HG02642 (cell line): ENCODE measurements around the gene IL15RA.
"Not testable (repeated sequence)": the region's sequence is repeated elsewhere in the genome, so short reads cannot be mapped to it uniquely, and the experiment has no call there.

ENCODE experiments used
- ATAC-seq: cut with Tn5 transposase; IDR thresholded peaks from one replicate; pipeline ENCODE4 v1.9.1; 2021; ENCODE audit warnings: mild to moderate bottlenecking; ENCODE audit not compliant: unreplicated experiment, poor library complexity

Gene IL15RA

DNA sequence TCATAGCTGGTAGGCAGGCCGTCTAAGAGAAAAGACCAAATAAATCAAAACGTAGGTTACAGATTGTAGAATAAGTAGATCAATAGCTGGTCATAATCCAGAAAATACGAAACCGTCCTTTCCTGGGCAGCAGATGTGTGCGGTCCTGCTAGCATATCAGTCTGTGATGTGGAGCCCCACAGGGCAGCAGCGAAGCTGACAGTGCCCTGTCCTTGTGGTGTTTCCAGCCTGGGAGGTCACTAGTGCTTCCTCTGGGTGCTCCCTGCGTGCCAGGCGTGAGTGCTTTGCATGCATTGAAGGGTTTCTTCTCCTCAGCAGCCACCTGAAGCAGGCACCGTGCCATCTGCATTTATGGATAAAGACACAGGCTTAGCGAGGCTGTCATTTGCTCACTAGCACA, 41.7 kb downstream of the IL15RA start:
- no peak for ATAC-seq

- ATAC-seq: no peak
Observed at GRCh38 chr10:5933909-5934546, 43.3 kb downstream of the IL15RA start.

DNA sequence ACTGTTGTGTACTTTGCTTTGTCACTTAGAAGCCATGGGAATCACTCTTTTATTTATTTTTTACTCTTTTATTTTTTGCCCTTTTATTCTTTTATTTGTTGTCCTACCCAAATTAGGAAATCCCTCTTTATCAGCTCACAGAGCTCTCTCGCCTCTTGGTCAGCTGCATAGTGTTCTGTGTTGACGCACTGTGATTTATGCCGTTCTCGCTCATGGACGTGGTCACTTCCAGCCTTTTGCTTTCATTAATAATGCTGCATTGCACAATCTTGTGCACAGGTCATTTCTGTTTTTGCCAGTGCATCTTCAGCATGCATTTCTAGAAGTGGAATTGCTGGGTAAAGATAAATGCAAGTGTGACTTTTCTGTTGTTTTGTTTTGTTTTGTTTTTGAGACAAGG, 45.0 kb downstream of the IL15RA start:
- ATAC-seq: no peak

GRCh38 chr10:5930272-5930671, 47.1 kb downstream of the IL15RA start:
- ATAC-seq: no peak

GRCh38 chr10:5929442-5929841, 47.9 kb downstream of the IL15RA start:
- ATAC-seq: no peak

DNA sequence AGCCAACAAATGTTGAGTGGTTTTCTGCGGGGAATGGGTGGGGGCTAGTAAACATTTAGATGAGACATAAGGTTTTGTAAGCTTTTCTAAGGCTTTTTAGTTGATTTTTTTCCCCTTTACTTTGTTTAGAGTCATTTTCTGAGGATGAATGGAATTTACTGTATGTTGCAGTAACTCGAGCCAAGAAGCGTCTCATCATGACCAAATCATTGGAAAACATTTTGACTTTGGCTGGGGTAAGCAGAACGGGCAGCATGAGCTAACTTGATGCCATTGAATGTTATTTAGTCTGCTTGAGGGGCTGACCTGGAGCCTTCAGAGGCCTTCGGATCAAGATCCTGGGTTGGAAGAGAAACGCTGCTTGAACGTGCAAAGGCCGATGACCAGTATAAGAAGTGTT, 50.0 kb downstream of the IL15RA start:
- ATAC-seq: no peak

DNA sequence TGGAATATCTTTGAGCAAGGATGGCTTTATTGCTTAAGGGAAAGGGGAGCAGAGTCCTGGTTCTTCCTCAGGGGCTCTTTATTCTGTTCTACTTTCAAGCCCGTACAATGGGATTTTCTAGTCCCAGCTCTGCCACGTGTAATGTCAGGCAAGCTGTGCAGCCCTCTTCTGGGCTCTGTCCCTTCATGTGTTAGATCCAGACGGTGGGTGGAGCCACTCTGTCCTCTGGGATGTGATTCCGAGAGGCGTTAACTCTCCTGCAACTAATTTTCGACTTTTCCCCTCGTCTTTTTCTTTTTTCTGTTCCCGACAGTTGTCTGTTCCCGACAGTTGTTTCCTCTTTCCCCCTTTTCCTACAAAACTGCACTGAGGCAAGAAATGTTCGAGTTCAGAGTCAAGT, 52.5 kb downstream of the IL15RA start:
- no peak for ATAC-seq

- ATAC-seq: no peak
Observed at GRCh38 chr10:5921746-5922145, 55.6 kb downstream of the IL15RA start.

DNA sequence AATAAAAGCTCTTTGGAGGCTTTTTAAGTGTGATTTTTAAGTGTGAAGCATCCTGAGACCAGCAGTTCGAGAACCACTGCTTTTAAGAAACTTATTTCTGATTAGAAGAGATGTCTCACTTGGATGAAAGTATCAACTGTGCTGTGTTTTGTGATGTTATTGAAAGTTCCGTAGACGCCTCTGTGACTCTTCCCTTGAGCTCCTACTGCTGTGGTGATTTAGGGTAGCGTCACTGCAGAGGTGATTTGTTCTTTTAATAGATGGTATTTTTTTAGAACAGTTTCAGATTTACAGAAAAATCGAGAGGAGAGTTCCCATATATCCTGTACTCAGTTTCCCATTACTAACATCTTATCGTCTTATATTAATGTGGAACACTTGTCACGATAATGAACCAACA, 57.8 kb downstream of the IL15RA start:
- ATAC-seq: no peak

- ATAC-seq: no peak
Observed at GRCh38 chr10:5918763-5919162, 58.6 kb downstream of the IL15RA start.

DNA sequence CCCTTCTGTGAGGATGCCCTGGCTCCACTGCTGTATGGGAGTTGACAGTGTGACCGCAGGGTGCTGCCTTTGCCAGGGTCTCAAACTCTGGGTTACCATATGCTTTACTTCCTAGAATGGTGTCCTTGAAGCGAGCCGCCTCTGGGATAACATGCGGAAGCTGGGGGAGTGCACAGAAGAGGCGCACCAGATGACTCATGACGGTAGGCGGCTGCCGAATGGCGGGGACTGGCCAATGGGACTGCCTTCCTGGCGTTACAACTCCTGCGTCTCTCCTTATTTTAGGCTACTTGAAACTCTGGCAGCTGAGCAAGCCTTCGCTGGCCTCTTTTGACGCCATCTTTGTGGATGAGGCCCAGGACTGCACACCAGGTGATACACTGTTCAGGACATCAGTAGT, 60.0 kb downstream of the IL15RA start:
- ATAC-seq: no peak

DNA sequence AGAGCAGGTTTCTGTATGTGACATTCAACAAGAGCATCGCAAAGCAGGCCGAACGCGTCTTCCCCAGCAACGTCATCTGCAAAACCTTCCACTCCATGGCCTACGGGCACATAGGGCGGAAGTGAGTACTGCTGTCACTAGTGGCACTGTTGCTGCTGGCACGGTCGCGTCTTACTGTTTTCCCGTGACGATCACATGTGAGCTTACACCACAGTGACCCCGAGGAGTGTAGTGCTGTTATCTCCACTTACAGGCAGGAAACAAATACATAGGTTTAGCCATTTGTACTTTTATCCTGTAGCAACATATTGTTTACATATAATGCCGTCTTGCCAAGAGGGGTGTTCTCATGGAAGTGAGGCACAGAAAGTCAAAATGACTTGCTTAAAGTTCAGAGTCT, 61.9 kb downstream of the IL15RA start:
- no peak for ATAC-seq

DNA sequence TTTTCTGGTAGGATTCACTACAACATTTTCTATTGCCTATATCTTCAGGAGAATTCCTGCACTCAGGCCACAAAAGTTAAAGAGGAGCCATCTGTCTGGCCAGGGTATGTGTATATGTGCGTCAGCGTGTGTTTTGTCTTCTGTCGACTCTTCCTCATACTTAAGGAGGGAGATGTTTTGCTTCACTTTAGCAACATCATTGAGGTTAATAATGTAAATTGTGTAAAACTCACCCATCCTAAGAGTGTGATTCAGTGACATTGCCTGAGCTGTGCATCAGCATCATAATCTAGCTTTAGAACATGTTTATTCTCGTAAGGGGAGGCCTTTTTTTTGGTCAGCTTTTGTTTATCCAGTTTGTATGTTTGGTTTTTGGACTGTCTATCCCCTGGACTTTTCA, 63.6 kb downstream of the IL15RA start:
- ATAC-seq: no peak

DNA sequence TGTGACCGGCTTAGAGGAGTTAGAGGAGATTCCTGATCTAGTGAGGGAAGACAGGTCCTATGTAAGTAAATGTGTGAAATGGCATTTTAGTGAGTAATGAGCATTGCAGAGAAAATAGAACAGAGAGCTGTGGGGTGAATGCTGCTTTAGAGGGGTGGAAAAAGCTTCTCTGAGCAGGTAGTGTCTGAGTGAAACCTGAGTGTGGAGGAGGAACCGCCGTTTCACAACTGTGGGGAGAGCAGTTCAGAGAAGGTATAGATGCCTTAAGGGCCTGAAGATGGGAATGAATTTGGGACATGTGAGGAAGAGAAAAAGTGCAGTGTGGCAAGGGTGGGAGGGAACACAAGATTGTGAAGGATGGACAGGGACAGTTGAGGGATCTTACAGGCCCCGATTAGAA, 65.7 kb downstream of the IL15RA start:
- no peak for ATAC-seq

GRCh38 chr10:5910323-5911100, 66.8 kb downstream of the IL15RA start:
- ATAC-seq: no peak

DNA sequence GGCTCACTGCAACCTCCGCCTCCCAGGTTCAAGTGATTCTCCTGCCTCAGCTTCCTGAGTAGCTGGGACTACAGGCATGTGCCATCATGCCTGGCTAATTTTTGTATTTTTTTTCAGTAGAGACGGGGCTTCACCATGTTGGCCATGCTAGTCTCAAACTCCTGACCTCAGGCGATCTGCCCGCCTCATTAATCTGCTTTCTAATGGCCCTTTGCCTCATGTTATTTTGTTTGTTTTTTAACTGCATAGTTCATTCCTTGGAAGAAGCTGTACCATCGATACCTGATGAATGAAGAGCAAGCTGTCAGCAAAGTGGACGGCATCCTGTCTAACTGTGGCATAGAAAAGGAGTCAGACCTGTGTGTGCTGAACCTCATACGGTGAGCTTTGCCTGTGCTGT, 68.7 kb downstream of the IL15RA start:
- ATAC-seq: not testable (repeated sequence)

DNA sequence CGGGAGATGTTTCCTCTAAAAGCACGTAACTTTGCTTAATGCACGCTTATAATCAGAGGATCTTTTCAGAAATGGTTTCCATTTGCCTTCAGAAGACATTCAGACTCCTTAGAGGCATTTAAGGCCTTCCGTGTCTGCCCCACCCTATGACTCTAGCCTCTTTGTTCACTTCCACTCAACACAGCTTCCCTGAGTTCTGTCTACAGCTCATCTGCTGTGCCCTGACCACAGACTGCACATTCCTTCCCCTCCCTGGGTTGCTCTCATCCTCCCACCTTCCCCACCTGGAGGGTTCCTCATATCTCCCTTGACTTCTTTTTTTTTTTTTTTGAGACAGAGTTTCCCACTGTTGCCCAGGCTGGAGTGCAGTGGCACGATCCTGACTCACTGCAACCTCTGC, 70.7 kb downstream of the IL15RA start:
- ATAC-seq: no peak

GRCh38 chr10:5905854-5906507, 71.4 kb downstream of the IL15RA start:
- no peak for ATAC-seq

- peak; percentile 86 for ATAC-seq
Observed at GRCh38 chr10:5904227-5904626, 73.1 kb downstream of the IL15RA start.

DNA sequence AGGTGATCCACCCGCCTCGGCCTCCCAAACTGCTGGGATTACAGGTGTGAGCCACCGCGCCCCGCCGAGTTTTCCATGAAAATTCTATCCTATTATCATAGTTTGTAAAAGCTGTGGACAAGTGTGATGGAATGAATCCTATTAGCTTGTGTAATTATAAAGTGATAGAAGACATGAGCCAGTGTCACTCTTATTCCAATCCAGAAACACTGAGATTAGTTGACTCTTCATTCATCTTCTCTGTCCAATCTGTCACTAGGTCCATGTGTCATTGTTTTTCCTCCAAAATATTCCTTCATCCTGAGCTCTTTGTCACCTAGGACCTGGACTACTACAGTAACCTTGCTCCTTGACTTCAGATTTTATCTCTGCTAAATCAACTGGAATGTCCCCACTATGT, 73.8 kb downstream of the IL15RA start:
- ATAC-seq: no peak

DNA sequence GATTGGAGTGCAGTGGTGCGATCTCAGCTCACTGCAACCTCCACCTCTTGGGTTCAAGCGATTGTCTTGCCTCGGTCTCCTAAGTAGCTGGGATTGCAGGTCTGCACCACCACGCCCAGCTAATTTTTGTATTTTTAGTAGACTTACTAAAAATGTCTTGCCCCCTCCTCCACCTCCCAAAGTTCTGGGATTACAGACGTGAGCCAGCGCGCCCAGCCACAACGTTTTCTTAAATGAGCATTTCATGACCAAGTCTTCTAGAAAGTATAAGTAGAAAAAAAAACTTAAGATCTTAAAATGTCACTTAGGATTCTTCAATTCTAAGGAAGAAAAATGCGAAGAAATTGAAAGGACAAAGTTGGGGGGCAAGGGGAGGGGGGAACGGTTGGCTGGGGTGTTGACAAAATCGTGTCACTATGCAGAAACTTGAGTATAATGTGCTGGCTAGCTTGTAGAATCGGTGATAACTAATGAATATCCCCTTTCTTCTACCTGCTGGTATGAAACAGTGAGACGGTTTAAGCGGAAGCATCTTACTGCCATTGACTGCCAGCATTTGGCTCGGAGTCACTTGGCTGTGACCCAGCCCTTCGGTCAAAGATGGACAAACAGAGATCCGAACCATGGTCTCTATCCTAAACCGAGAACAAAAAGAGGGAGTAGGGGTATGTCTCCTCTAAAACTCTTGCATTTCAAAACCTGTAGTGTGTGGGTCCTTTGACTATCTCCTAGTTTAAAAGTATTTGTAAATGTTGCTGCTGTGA, 74.7 kb downstream of the IL15RA start:
- ATAC-seq: no peak
